ENCODE data around the gene ACER1.

DNA sequence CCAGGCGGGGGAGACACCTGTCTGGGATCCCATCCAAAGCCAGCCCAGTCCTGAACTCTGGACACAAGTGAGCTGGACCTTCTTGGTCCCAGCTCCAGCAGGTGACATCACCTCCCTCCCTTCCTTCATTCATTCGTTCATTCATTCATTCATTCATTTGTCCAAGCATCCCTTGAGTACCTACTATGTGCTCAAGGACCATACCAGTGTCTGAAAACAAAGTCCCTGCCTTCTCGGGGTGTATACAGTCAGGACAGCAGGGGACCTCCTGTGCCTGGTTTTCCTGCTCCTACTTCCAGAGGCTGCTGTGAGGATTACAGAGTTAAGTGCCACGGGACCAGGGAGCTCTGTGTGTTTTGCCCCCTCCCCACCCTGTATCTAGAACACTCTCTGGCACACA, 14.0 kb downstream of the ACER1 start:
- no peak for TF ChIP-seq EP300 (IDR thresholded peaks at IDR 0.05)
- TF ChIP-seq, protein P1, sequence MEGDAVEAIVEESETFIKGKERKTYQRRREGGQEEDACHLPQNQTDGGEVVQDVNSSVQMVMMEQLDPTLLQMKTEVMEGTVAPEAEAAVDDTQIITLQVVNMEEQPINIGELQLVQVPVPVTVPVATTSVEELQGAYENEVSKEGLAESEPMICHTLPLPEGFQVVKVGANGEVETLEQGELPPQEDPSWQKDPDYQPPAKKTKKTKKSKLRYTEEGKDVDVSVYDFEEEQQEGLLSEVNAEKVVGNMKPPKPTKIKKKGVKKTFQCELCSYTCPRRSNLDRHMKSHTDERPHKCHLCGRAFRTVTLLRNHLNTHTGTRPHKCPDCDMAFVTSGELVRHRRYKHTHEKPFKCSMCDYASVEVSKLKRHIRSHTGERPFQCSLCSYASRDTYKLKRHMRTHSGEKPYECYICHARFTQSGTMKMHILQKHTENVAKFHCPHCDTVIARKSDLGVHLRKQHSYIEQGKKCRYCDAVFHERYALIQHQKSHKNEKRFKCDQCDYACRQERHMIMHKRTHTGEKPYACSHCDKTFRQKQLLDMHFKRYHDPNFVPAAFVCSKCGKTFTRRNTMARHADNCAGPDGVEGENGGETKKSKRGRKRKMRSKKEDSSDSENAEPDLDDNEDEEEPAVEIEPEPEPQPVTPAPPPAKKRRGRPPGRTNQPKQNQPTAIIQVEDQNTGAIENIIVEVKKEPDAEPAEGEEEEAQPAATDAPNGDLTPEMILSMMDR (IDR thresholded peaks at IDR 0.05) = no peak
- no peak for TF ChIP-seq POLR2A (IDR thresholded peaks at IDR 0.05)

Data from ovary (tissue), 3 donors.